Esophagus squamous epithelium (tissue), 4 donors: ENCODE results near the gene LILRB5.

ENCODE experiments used
- POLR2A ChIP-seq, 4 donors: fragments of 450-650 bp; IDR thresholded peaks; one replicate each; pipeline ENCODE4 v1.6.1; 2017; ENCODE audit warnings: antibody characterized with exemption in 4 of 4, mild to moderate bottlenecking in 4 of 4, moderate library complexity in 3 of 4
- TF ChIP-seq, protein P1 (sequence below), 6 experiments: fragments of 450-650 bp in 4 of 6; fragments of 200-600 bp in 2 of 6; sonication (generic) in 2 of 6; IDR thresholded peaks; one replicate each; pipeline ENCODE4 v1.5.1; 2016 to 2019; ENCODE audit warnings: antibody characterized with exemption in 6 of 6, mild to moderate bottlenecking in 4 of 6, moderate library complexity in 4 of 6

- TF ChIP-seq, protein P1, sequence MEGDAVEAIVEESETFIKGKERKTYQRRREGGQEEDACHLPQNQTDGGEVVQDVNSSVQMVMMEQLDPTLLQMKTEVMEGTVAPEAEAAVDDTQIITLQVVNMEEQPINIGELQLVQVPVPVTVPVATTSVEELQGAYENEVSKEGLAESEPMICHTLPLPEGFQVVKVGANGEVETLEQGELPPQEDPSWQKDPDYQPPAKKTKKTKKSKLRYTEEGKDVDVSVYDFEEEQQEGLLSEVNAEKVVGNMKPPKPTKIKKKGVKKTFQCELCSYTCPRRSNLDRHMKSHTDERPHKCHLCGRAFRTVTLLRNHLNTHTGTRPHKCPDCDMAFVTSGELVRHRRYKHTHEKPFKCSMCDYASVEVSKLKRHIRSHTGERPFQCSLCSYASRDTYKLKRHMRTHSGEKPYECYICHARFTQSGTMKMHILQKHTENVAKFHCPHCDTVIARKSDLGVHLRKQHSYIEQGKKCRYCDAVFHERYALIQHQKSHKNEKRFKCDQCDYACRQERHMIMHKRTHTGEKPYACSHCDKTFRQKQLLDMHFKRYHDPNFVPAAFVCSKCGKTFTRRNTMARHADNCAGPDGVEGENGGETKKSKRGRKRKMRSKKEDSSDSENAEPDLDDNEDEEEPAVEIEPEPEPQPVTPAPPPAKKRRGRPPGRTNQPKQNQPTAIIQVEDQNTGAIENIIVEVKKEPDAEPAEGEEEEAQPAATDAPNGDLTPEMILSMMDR (IDR thresholded peaks at IDR 0.05) = no peak
- TF ChIP-seq POLR2A (IDR thresholded peaks at IDR 0.05) = no peak
Measured at GRCh38 chr19:54294539-54294938, 37.5 kb upstream of the LILRB5 start.
